Smooth muscle cell of the brain vasculature (primary cell): ENCODE results near the gene UBXN4.
"Not testable (repeated sequence)": the region's sequence is repeated elsewhere in the genome, so short reads cannot be mapped to it uniquely, and the experiment has no call there.

Experiments
- DNase-seq: peaks from one replicate; pipeline ENCODE4 v3.0.0-alpha.2; 2012; ENCODE audit warnings: low read depth, low spot score

Gene UBXN4

GRCh38 chr2:135762530-135762929 is 20.9 kb downstream of the UBXN4 start:
- DNase-seq, result no peak

GRCh38 chr2:135768863-135769262 is 27.2 kb downstream of the UBXN4 start:
- DNase-seq, result no peak

- DNase-seq, result no peak
Observed at GRCh38 chr2:135773319-135773718, 31.7 kb downstream of the UBXN4 start.

GRCh38 chr2:135773917-135774316 is 32.3 kb downstream of the UBXN4 start:
- no peak for DNase-seq

DNA sequence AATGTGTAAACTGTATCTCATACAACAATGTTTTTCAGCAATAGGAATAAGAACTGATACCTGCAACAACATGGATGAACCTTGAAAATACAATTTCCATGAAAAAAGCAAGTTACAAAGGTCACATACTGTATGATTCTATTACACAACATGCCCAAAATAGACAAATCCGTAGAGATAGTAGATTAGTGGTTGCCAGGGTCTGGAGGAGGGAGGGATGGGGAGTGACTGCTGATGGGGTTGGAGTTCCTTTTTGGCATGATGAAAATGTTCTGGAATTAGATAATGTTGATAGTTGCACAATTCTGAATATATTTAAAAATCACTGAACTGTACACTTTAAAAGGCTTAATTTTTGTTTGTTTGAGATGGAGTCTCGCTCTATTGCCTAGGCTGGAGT is 33.8 kb downstream of the UBXN4 start:
- no peak for DNase-seq

GRCh38 chr2:135776367-135776766 is 34.7 kb downstream of the UBXN4 start:
- no peak for DNase-seq

- no peak for DNase-seq
Observed at GRCh38 chr2:135782231-135782630, 40.6 kb downstream of the UBXN4 start.

DNA sequence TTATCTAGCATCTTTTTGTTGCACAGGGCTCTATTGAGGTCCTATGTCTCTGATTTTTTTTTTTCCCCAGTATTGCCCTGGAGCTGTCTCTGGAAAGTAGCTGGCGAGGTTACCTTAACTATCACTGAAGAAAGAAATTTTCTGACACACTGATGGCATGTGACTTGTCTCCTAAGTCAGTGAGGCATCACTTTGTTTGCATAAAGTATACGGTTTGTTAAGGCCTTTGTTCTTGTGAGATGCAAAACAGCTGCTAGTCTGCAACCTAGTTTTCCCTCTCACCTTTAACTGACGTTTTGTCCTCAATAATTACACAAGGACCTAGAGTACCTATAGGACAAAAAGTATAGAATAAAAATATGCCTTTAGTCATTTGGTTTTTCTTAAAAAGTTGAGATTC is 41.8 kb downstream of the UBXN4 start:
- no peak for DNase-seq

- no peak for DNase-seq
Observed at GRCh38 chr2:135785032-135785431, 43.4 kb downstream of the UBXN4 start.

GRCh38 chr2:135786823-135787222 is 45.2 kb downstream of the UBXN4 start:
- peak; percentile 58 for DNase-seq

DNA sequence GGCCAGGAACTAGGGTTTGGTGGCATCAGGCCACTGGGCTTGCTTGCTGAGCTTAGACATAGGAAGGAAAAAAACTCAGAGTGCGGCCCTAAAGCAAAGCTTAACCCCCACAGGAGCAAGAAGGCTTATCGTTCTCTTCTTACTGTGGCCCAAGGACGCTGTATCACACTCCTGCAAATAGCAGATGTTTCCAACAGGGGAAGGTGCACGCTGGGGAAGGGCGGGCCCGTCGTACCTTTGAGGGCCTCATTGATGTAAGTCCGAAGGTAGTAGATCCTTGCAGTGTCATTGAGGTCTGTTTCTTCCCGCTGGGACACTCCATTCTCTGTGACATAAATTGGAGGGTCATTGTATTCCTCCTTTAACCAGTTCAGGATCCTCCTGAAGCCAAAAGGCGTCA is 48.8 kb downstream of the UBXN4 start:
- DNase-seq, result no peak

GRCh38 chr2:135791418-135792190 is 49.9 kb downstream of the UBXN4 start:
- no peak for DNase-seq

DNA sequence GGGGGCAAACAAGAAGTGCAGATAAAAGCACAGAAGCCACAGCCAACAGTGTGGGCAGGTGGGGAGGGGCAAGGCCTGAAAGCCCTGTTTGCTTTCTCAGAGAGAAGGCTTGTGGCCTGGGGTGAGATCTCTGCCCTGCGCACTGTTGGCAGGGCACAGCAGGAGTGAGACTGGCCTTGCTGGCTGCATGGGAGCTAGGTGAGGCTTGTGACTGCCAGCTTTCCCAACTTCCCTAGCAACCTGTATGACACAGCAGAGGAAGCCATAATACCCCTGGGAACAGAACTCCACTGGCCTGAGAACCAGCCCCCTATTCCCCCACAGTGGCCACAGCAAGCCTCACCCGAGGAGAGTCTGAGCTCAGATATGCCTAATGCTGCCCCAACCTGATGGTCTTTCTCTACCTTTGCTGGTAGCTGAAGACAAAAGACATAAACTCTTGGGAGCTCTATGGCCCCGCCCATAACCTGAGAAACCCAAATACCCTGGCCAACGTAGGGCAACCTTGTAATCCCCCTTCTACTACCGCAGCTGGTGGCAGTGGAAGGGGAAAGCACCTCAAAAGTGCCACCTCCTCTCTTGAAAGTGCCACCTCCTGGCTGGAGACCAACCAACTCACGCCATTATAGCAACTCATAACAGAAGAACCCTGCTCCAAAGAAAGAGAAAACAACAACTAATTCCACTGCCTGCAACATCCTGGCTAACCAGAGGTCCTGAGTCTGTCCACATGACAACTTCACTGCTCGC is 50.9 kb downstream of the UBXN4 start:
- no peak for DNase-seq

GRCh38 chr2:135795641-135796040 is 54.0 kb downstream of the UBXN4 start:
- DNase-seq, result not testable (repeated sequence)

GRCh38 chr2:135796606-135797005 is 55.0 kb downstream of the UBXN4 start:
- no peak for DNase-seq

DNA sequence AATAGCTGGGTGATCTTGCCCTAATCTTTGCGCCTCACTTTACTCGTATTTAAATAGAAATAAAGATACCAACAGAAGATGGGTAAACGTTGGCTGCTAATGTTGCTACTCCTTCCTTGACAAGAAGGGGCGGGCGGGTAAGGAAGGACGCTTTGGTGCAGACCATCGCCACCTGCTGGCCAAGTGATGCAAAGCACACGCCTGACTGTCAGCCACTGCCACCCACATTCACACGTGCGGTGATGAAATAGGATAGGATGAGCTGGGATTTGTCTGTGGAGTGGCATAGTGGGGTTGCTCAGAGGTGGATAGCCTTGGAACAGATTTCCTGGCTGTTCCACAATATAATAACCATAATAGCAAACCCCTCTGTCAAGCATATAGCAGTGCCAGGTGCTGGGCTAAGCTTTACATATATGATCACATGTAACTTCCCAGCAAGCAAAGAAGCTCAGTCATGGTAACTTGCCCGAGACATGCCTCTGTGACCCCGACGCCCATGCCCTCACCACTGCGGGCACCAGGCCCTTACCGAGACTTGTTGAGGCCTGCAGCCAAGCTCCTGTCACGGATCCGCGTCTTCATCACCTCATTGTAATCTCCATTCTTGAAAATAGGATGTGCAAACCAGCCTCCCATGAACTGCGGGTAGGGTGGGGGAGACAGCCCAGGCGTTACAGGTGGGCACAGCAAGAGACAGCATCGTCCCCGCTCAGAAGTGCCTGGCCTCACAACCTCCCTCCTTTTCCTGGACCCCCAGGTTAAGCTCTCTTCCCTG is 56.0 kb downstream of the UBXN4 start:
- DNase-seq, result peak; percentile 37

DNA sequence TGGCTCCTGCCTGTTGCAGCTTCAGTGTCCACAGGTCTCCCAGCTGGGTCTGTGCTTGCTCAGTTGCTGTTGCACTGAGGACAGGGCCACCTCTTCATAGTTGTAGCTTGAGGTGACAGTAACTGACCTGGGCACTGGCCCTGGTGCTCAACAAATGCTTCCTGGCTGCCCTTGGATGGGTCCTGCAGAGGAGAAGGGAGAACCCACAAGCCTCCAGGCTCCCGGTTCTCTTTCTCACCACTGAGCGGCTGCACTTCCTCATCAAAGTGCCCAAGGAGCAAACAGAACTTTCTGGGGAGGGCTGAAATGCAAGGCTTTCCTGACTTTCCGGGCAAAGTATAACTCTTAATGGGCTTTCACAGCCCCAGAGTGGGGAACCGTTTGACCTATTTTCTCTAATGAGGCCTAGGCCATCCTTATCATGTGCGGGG is 56.6 kb downstream of the UBXN4 start:
- no peak for DNase-seq

DNA sequence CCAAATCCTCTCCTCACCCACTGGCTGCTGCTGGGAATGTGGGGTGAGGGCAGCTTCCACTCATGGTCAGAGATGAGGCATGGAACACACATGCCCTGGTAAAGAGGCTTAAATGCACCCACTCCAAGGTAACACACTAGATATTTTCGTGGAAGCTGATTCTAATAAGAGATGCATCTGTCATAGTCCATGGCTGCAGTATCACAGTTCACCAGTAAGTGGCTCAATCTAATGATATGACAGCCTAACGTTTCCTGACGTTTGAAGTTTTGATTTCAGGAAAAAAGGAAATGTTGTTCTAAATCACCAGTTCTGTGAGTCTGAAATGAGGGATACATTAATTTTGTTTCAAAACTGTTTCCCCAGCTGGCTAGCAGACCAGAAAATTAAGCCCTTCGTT is 57.1 kb downstream of the UBXN4 start:
- DNase-seq, result no peak

GRCh38 chr2:135799738-135800137 is 58.1 kb downstream of the UBXN4 start:
- DNase-seq, result no peak

DNA sequence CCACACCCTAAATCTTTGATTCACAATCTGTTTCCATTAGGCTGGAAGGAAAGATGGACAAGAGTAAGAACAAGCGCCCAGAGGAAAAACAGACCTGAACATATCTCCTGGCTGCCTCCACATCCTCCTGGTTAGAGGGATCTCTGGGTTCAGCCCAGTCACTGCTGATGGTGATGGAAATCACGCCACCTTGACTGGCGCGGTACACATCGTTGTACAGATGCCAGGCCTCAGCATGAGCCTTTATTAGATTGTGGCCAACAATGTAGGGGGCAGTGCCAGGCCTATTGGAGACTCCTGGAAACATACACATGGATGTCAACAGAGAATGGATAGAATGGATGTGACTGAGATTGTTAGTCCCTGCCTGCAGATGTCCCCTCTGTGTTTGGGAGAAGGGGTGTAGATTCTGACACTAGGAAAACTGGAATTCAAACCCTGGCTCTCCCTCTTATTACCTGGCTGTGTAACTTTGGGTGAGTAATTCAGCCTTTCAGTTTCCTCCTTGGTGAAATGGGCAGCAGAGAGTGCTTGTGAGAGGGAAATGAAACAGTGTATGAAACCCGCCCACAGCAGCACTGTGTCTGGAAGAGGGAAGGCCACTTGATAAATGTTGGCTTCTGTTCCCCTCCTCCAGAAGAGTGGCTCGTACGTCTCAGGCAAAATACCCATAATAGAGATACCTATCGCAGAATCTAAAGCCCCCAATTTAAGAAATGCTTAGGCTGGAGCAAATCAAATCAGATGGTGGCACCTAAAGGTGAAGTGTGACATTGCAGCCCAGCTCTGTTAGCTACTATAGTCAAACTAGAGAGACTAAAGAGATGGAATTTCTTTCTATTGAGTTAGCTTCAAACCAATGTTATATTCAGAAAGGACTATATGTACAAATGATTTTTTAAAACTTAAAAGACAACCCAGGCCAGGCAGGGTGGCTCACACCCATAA is 59.1 kb downstream of the UBXN4 start:
- no peak for DNase-seq

DNA sequence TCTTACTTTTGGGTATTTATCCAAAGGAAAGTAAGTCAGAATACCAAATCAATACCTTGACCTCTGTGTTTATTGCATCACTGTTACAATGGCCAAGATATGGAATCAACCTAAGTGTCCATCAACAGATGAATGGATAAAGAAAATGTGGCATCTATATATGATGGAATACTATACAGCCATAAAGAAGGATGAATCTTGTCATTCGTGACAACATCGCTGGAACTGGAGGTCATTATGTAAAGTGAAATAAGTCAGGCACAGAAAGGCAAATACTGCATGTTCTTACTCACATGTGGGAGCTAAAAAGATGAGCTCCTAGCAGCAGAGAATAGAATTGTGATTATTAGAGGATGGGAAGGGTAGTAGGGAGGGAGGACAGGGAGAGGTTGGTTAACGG is 60.7 kb downstream of the UBXN4 start:
- no peak for DNase-seq
